DND-41 (cell line): Measurements from ENCODE around the gene RBM20.

Experiments
- EZH2 ChIP-seq: IDR thresholded peaks from 3 replicates; pipeline ENCODE4 v1.6.1; 2012; ENCODE audit warnings: borderline replicate concordance, low read depth, mild to moderate bottlenecking, moderate library complexity, low read length, inconsistent platforms; ENCODE audit not compliant: severe bottlenecking
- TF ChIP-seq, protein P1 (sequence below): IDR thresholded peaks from 2 replicates; pipeline ENCODE4 v1.5.1; 2012; ENCODE audit warnings: borderline replicate concordance, low read length, moderate library complexity, mild to moderate bottlenecking; ENCODE audit not compliant: poor library complexity, severe bottlenecking; ENCODE audit errors: extremely low read depth

- TF ChIP-seq, protein P1, sequence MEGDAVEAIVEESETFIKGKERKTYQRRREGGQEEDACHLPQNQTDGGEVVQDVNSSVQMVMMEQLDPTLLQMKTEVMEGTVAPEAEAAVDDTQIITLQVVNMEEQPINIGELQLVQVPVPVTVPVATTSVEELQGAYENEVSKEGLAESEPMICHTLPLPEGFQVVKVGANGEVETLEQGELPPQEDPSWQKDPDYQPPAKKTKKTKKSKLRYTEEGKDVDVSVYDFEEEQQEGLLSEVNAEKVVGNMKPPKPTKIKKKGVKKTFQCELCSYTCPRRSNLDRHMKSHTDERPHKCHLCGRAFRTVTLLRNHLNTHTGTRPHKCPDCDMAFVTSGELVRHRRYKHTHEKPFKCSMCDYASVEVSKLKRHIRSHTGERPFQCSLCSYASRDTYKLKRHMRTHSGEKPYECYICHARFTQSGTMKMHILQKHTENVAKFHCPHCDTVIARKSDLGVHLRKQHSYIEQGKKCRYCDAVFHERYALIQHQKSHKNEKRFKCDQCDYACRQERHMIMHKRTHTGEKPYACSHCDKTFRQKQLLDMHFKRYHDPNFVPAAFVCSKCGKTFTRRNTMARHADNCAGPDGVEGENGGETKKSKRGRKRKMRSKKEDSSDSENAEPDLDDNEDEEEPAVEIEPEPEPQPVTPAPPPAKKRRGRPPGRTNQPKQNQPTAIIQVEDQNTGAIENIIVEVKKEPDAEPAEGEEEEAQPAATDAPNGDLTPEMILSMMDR = no peak
- TF ChIP-seq EZH2 = no peak
These were observed 24.4 kb upstream of the RBM20 start for GRCh38 chr10:110619514-110620397.
